Measurements from ENCODE around the gene MYO1D.
A peak's percentile ranks its signal among the peaks of the same experiment; 100 is the strongest.

DNA sequence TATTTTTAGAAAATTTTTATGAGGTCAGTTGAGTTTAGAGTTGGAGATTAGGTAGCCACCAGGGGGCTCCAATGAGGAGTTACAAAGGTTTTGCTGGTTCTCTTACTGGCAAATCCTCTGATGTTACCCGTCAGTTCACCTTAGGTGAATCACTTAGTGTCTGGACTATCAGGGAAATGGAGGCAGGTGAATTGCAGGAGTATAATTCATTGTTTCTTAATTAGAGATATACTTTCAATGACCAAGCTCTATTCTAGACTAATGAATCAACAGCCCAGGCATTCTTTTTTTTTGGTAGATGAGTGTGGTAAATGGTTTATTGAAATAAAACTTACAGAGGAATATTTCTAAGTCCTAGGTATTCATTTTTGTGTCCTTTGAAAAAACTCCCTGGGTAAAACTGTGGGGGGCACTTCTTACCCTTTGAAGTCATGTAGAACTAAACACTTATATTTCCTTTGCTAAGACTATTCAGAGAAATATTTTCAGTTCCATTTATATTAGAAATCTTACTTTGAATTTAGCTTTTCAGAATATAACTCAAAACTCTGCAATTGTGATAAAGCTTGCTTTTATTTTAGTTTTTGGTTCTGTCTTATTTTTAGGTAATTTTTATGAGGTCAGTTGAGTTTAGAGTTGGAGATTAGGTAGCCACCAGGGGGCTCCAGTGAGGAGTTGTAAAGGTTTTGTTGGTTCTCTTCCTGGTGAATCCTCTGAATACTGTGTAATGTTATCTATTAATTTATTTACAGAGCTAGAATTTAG, 414.9 kb downstream of the MYO1D start:
- TF ChIP-seq, protein P1, sequence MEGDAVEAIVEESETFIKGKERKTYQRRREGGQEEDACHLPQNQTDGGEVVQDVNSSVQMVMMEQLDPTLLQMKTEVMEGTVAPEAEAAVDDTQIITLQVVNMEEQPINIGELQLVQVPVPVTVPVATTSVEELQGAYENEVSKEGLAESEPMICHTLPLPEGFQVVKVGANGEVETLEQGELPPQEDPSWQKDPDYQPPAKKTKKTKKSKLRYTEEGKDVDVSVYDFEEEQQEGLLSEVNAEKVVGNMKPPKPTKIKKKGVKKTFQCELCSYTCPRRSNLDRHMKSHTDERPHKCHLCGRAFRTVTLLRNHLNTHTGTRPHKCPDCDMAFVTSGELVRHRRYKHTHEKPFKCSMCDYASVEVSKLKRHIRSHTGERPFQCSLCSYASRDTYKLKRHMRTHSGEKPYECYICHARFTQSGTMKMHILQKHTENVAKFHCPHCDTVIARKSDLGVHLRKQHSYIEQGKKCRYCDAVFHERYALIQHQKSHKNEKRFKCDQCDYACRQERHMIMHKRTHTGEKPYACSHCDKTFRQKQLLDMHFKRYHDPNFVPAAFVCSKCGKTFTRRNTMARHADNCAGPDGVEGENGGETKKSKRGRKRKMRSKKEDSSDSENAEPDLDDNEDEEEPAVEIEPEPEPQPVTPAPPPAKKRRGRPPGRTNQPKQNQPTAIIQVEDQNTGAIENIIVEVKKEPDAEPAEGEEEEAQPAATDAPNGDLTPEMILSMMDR (conservative IDR thresholded peaks at IDR 0.05; ENCODE audit: low read length), result peak; percentile 78
- TF ChIP-seq EZH2phosphoT487 (IDR thresholded peaks at IDR 0.05; ENCODE audit: borderline replicate concordance, low read depth, low read length), result no peak
